Body of pancreas (tissue), 4 donors: ENCODE results near the gene CWF19L1. TPM values are rescaled to one million over a fixed set of nuclear protein-coding genes. Genes with fewer than 3 reads are reported as not detected.

ENCODE experiments used
- ATAC-seq: fragments of 150-250 bp; one replicate; pipeline ENCODE4 v1.9.1; 2016
- DNase-seq, 4 donors: peaks; one replicate each; pipeline ENCODE4 v3.0.0-alpha.2; 2019
- H3K27ac ChIP-seq, 4 donors: fragments of 200-600 bp; sonication (generic); 1 replicate in 3 of 4; 2 replicates in 1 of 4; pipeline versions ENCODE4 v1.5.1 to v1.6.1; 2016 to 2019; ENCODE audit warnings: mild to moderate bottlenecking in 1 of 4, mixed read lengths in 1 of 4, moderate library complexity in 1 of 4
- H3K27me3 ChIP-seq, 2 donors: fragments of 200-600 bp; sonication (generic); one replicate each; pipeline ENCODE4 v1.6.0; 2016; ENCODE audit warnings: mild to moderate bottlenecking in 1 of 2
- H3K36me3 ChIP-seq, 2 donors: fragments of 200-600 bp; sonication (generic); replicated peaks in 1 of 2; 2 replicates each; pipeline ENCODE4 v1.5.1; 2016; ENCODE audit warnings: low read depth in 2 of 2; ENCODE audit not compliant: insufficient read depth in 1 of 2
- H3K4me1 ChIP-seq: fragments of 200-600 bp; sonication (generic); one replicate; pipeline ENCODE4 v1.6.0; 2016
- H3K4me3 ChIP-seq, 2 donors: fragments of 200-600 bp; sonication (generic); 1 replicate in 1 of 2; 2 replicates in 1 of 2; pipeline ENCODE4 v1.5.1; 2016 to 2019
- H3K9me3 ChIP-seq, 3 donors: fragments of 200-600 bp; sonication (generic); 1 replicate in 2 of 3; 2 replicates in 1 of 3; pipeline ENCODE4 v1.5.1; 2016
- POLR2A ChIP-seq, 3 donors: fragments of 450-650 bp; IDR thresholded peaks; one replicate each; pipeline ENCODE4 v1.6.1; 2016; ENCODE audit warnings: antibody characterized with exemption in 3 of 3, mild to moderate bottlenecking in 2 of 3
- WGBS, 2 donors: methylation state at CpG; one replicate each; pipeline ENCODE4 v1.1.5; 2017; 5-methylcytosine and 5-hydroxymethylcytosine counted together
- intact Hi-C: fragments of 100-400 bp; cut with DNase I; formaldehyde crosslinking; loops from one replicate; pipeline ENCODE4 v1.15.1; 2023
- small RNA-seq: library from RNA; depleted of rRNA; stranded (forward); fragments of <200 nt; gene quantifications from one replicate; pipeline ENCODE3, GENCODE V24; 2016
- total RNA-seq, 2 donors: library from RNA; depleted of rRNA; stranded (reverse); fragments of >200 nt; gene quantifications; one replicate each; pipeline ENCODE4 v1.1.0, GENCODE V29; 2016
- TF ChIP-seq, protein P1 (sequence below), 7 experiments: fragments of 450-650 bp in 4 of 7; fragments of 200-600 bp in 3 of 7; sonication (generic) in 3 of 7; IDR thresholded peaks; one replicate each; pipeline ENCODE4 v1.5.1; 2016 to 2019; ENCODE audit warnings: antibody characterized with exemption in 7 of 7

The CWF19L1 gene
- total RNA-seq, 2 donors from 2014 or later, result 5.6 to 10.1 TPM

DNA sequence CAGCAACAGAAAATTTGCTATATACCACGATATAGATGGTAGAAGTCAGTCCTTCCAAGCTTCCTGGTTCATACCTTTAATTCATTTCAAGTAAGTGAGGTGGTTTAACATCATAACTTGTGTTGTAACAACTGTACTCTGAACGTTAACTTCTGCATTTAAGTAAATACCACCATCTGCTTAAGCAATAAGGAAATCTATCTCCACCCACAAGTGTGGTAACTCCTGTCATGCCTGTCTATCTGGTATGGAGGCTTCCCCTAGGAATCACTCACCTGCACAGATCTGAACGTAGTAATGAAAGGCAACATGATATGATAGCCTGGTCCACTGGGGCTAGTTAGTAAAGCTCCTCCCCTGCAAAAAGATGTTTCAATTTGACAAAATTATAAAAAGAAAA is 84.0 kb downstream of the CWF19L1 start:
- WGBS, 2 donors, result 44 to 50% methylated on average over 3 of the region's 3 CpGs
- Histone ChIP-seq H3K4me3 (no peak overlapping the region), H3K4me1 (peaks cover 39% of the 10 kb centered on the region), H3K9me3 (no peaks in the 10 kb centered on the region), H3K27ac (peak overlapping the region in 1 of 4 donors; percentile 36), H3K36me3 (no peaks in the 10 kb centered on the region), H3K27me3 (no peaks in the 10 kb centered on the region)
- DNase-seq, result no peak
- no peak for ATAC-seq
- TF ChIP-seq POLR2A (IDR thresholded peaks at IDR 0.05), result no peak
- TF ChIP-seq, protein P1, sequence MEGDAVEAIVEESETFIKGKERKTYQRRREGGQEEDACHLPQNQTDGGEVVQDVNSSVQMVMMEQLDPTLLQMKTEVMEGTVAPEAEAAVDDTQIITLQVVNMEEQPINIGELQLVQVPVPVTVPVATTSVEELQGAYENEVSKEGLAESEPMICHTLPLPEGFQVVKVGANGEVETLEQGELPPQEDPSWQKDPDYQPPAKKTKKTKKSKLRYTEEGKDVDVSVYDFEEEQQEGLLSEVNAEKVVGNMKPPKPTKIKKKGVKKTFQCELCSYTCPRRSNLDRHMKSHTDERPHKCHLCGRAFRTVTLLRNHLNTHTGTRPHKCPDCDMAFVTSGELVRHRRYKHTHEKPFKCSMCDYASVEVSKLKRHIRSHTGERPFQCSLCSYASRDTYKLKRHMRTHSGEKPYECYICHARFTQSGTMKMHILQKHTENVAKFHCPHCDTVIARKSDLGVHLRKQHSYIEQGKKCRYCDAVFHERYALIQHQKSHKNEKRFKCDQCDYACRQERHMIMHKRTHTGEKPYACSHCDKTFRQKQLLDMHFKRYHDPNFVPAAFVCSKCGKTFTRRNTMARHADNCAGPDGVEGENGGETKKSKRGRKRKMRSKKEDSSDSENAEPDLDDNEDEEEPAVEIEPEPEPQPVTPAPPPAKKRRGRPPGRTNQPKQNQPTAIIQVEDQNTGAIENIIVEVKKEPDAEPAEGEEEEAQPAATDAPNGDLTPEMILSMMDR (IDR thresholded peaks at IDR 0.05), result no peak
- intact Hi-C loops, result no loop called here

DNA sequence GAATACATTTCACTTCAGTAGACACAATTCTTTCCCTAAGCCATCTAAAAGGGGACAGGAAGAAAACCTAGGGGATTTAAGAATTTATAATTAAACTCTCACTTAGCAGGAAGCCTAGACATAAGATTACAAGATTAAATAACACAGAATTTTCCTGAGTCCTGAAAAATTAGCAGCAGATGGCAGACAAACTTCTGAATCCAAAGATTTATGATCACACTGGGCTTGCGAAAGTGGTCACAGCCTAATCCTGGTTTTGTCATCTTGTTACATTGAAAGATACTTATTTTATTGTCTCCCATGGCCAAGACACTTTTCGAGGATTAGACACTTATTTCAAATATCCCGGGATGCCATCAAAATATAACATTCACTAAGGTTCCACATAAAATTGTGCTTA is 84.5 kb downstream of the CWF19L1 start:
- Histone ChIP-seq H3K36me3 (no peaks in the 10 kb centered on the region), H3K4me1 (peaks cover 39% of the 10 kb centered on the region), H3K27ac (peak overlapping the region in 1 of 4 donors; percentile 36), H3K27me3 (no peaks in the 10 kb centered on the region), H3K4me3 (no peak overlapping the region), H3K9me3 (no peaks in the 10 kb centered on the region)
- TF ChIP-seq POLR2A (IDR thresholded peaks at IDR 0.05), result no peak
- TF ChIP-seq, protein P1 (IDR thresholded peaks at IDR 0.05), result no peak
- 68 to 80% methylated on average over 3 of the region's 3 CpGs for WGBS, 2 donors
- DNase-seq (no peak), ATAC-seq (no peak)
- intact Hi-C loops, result no loop called here

Small RNAs within 50 kb of the gene (small RNA-seq; reads per million reads assigned to genes)
- gene RNU6-422P, result not detected
- 5.8 reads per million, percentile 89 among the genes with 10 or more reads in this experiment for gene SNORA12

Other genes starting within 250 kb of the CWF19L1 start
- gene CPN1, start 185.8 kb downstream of the CWF19L1 start, total RNA-seq, result not detected
- 10 to 100 TPM in 1 of 2 donors, 1 to 10 TPM in 1; 3.6 to 14.3 TPM for gene ERLIN1, start 81.6 kb downstream of the CWF19L1 start, total RNA-seq
- 10 to 100 TPM in 1 of 2 donors, 1 to 10 TPM in 1; 8.6 to 13.7 TPM for gene CHUK, start 38.0 kb downstream of the CWF19L1 start, total RNA-seq
- gene BLOC1S2, start 19.0 kb upstream of the CWF19L1 start, total RNA-seq, result 10 to 100 TPM in 1 of 2 donors, 1 to 10 TPM in 1; 4.3 to 16.1 TPM
- gene PKD2L1, start 62.6 kb upstream of the CWF19L1 start, total RNA-seq, result not detected
- gene SCD, start 79.6 kb upstream of the CWF19L1 start, total RNA-seq, result 100 to 1,000 TPM in 1 of 2 donors, 10 to 100 TPM in 1; 14.3 to 128 TPM
- not detected for gene WNT8B, start 195.4 kb upstream of the CWF19L1 start, total RNA-seq